PC-3 (cell line): ENCODE results near the gene PNMA6E. TPM values are rescaled to one million over a fixed set of nuclear protein-coding genes. Genes with fewer than 3 reads are reported as not detected.
"Not testable (repeated sequence)": the region's sequence is repeated elsewhere in the genome, so short reads cannot be mapped to it uniquely, and the experiment has no call there.

Experiments
- ATAC-seq: fragments of 200-7000 bp; cut with Tn5 transposase; 2 replicates; pipeline ENCODE4 v1.9.1; 2020; ENCODE audit warnings: mild to moderate bottlenecking, moderate library complexity
- BruUV-seq: library from RNA; stranded (reverse); fragments of 400-500 nt; replicated peaks from 2 replicates; lab custom pipeline; 2021; lab: Mats Ljungman, UMichigan
- CTCF ChIA-PET: fragments of 300-600 bp; sonication (Branson Sonifier 250); formaldehyde crosslinking; loops from one replicate; lab custom pipeline; 2022; ENCODE audit warnings: antibody characterized with exemption; lab: Charles Lee
- POLR2A ChIA-PET: fragments of 300-600 bp; sonication (Branson Sonifier 250); formaldehyde crosslinking; loops from one replicate; lab custom pipeline; 2022; ENCODE audit warnings: antibody characterized with exemption; ENCODE audit not compliant: unreplicated experiment; lab: Charles Lee
- DNase-seq: peaks from one replicate; pipeline ENCODE4 v3.0.0-alpha.2; 2015
- H2AFZ ChIP-seq: fragments of 300-600 bp; sonication (generic); 2 replicates; pipeline ENCODE4 v1.6.0; 2016; ENCODE audit warnings: antibody characterized with exemption, low read length
- H3F3A ChIP-seq: fragments of 300-600 bp; sonication (generic); one replicate; pipeline ENCODE4 v1.6.0; 2017; ENCODE audit warnings: antibody characterized with exemption, low read length, control low read depth, mild to moderate bottlenecking; ENCODE audit not compliant: unreplicated experiment
- H3K27ac ChIP-seq: fragments of 300-600 bp; sonication (generic); 2 replicates; pipeline ENCODE4 v1.5.1; 2016; ENCODE audit warnings: mild to moderate bottlenecking, low read length
- H3K27me3 ChIP-seq: fragments of 300-600 bp; sonication (generic); 2 replicates; pipeline ENCODE4 v1.6.1; 2016; ENCODE audit warnings: low read length, mixed read lengths
- H3K36me3 ChIP-seq: fragments of 300-600 bp; sonication (generic); 2 replicates; pipeline ENCODE4 v1.6.1; 2016; ENCODE audit warnings: low read depth, mixed run types, low read length, mixed read lengths
- H3K4me1 ChIP-seq: fragments of 300-600 bp; sonication (generic); 2 replicates; pipeline ENCODE4 v1.5.1; 2016; ENCODE audit warnings: low read length; ENCODE audit not compliant: insufficient read depth
- H3K4me2 ChIP-seq: fragments of 300-600 bp; sonication (generic); 2 replicates; pipeline ENCODE4 v1.6.0; 2016; ENCODE audit warnings: low read length
- H3K4me3 ChIP-seq: fragments of 300-600 bp; sonication (generic); 2 replicates; pipeline ENCODE4 v1.5.1; 2016; ENCODE audit warnings: mild to moderate bottlenecking, low read length, mixed read lengths
- H3K79me2 ChIP-seq: fragments of 300-600 bp; sonication (generic); 2 replicates; pipeline ENCODE4 v1.6.1; 2017; ENCODE audit warnings: low read length, mixed read lengths
- H3K9ac ChIP-seq: fragments of 300-600 bp; sonication (generic); 2 replicates; pipeline ENCODE4 v1.6.0; 2016; ENCODE audit warnings: mild to moderate bottlenecking, low read length
- H3K9me2 ChIP-seq: fragments of 300-600 bp; sonication (generic); replicated peaks from 2 replicates; pipeline ENCODE4 v1.6.1; 2016; ENCODE audit warnings: mixed run types, low read length, mixed read lengths
- H3K9me3 ChIP-seq: fragments of 300-600 bp; sonication (generic); 2 replicates; pipeline ENCODE4 v1.6.1; 2016; ENCODE audit warnings: low read length, mixed read lengths
- H4K20me1 ChIP-seq: fragments of 300-600 bp; sonication (generic); 2 replicates; pipeline ENCODE4 v1.6.1; 2016; ENCODE audit warnings: low read length, mixed read lengths
- EZH2 ChIP-seq: fragments of 300-600 bp; sonication (generic); IDR thresholded peaks from one replicate; pipeline ENCODE4 v1.6.1; 2017; ENCODE audit warnings: antibody characterized with exemption, mild to moderate bottlenecking, low read length; ENCODE audit not compliant: unreplicated experiment
- EZH2phosphoT487 ChIP-seq: fragments of 300-600 bp; sonication (generic); IDR thresholded peaks from 2 replicates; pipeline ENCODE4 v1.6.1; 2018; ENCODE audit warnings: mild to moderate bottlenecking, antibody characterized with exemption, low read length, borderline replicate concordance
- intact Hi-C: fragments of 100-400 bp; cut with micrococcal nuclease; formaldehyde crosslinking; loops from 2 replicates; pipeline ENCODE4 v1.9.0; 2023
- total RNA-seq: library from RNA; depleted of rRNA; stranded (reverse); fragments of >200 nt; gene quantifications from 2 replicates; pipeline ENCODE4 v1.2.3, GENCODE V29; 2014
- TF ChIP-seq, protein P1 (sequence below): fragments of 300-600 bp; sonication (generic); conservative IDR thresholded peaks from 2 replicates; pipeline ENCODE4 v1.5.1; 2017; ENCODE audit warnings: antibody characterized with exemption, low read depth, mild to moderate bottlenecking, low read length

Gene PNMA6E
- total RNA-seq, 1 experiment from 2014 or later: not detected

DNA sequence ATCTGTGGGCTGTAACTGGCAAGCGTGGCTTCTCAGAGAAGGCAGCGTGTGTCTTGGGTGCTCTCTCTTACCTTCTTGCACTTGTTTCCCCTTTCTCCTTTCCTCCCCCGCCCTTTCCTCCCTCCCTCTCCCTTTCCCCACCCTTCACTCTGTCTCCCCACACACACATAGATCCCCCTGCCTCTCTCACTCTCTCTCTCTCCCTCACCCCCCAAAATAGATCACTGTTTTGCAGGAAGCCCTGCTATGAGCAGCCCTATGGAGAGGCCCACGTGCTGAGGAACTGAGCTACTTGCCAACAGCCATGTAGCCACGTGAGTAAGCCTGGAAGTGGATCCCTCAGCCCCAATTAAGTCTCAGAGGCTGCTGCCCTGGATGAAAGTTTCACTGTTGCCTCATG is 4.3 kb upstream of the PNMA6E start:
- intact Hi-C loops: no loop called here
- H3K36me3 ChIP-seq: no peaks in the 10 kb centered on the region
- H3K4me1 ChIP-seq: no peaks in the 10 kb centered on the region
- peaks cover 24% of the 10 kb centered on the region for H3K27me3 ChIP-seq
- ChIA-PET CTCF (no interaction called here), POLR2A (no interaction called here)
- no peak overlapping the region for H2AFZ ChIP-seq
- no peaks in the 10 kb centered on the region for H4K20me1 ChIP-seq
- BruUV-seq: no TSS peak
- H3K9me3 ChIP-seq: no peaks in the 10 kb centered on the region
- no peaks in the 10 kb centered on the region for H3K9me2 ChIP-seq
- H3K79me2 ChIP-seq: no peaks in the 10 kb centered on the region
- TF ChIP-seq EZH2: no peak
- TF ChIP-seq, protein P1, sequence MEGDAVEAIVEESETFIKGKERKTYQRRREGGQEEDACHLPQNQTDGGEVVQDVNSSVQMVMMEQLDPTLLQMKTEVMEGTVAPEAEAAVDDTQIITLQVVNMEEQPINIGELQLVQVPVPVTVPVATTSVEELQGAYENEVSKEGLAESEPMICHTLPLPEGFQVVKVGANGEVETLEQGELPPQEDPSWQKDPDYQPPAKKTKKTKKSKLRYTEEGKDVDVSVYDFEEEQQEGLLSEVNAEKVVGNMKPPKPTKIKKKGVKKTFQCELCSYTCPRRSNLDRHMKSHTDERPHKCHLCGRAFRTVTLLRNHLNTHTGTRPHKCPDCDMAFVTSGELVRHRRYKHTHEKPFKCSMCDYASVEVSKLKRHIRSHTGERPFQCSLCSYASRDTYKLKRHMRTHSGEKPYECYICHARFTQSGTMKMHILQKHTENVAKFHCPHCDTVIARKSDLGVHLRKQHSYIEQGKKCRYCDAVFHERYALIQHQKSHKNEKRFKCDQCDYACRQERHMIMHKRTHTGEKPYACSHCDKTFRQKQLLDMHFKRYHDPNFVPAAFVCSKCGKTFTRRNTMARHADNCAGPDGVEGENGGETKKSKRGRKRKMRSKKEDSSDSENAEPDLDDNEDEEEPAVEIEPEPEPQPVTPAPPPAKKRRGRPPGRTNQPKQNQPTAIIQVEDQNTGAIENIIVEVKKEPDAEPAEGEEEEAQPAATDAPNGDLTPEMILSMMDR: no peak
- no peak overlapping the region for H3K4me3 ChIP-seq
- H3F3A ChIP-seq: no peaks in the 10 kb centered on the region
- H3K9ac ChIP-seq: no peak overlapping the region
- H3K27ac ChIP-seq: no peak overlapping the region
- no peak for DNase-seq
- no peak overlapping the region for H3K4me2 ChIP-seq
- no peak for ATAC-seq

DNA sequence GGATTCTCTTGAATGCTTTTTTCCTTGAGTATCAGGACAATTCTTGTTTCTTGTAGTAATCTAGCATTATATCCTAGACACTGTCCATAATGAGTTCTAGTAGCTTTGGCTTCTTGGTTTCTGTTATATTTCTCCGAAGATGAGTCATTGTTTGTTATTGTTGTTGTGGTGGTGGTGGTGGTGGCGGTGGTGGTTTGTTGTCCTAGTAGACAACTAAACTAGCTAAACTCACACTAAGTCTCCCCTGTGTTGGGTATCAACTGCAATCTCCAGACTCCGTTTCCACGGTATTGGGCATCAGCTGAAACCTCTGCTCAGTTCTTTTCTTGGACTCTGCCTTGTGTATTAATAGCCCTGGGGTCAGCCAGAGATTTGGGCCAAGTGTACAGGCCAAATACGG is 3.2 kb upstream of the PNMA6E start:
- H3K9ac ChIP-seq, H3K4me2 ChIP-seq, BruUV-seq, intact Hi-C loops, H3K9me3 ChIP-seq, H3K9me2 ChIP-seq, DNase-seq, POLR2A ChIA-PET, CTCF ChIA-PET, H3K4me3 ChIP-seq, H3K79me2 ChIP-seq, H3K27ac ChIP-seq, H3K36me3 ChIP-seq, H3K4me1 ChIP-seq, H2AFZ ChIP-seq, H4K20me1 ChIP-seq, ATAC-seq, H3F3A ChIP-seq: not testable (repeated sequence)
- H3K27me3 ChIP-seq: peaks cover 30% of the 10 kb centered on the region

DNA sequence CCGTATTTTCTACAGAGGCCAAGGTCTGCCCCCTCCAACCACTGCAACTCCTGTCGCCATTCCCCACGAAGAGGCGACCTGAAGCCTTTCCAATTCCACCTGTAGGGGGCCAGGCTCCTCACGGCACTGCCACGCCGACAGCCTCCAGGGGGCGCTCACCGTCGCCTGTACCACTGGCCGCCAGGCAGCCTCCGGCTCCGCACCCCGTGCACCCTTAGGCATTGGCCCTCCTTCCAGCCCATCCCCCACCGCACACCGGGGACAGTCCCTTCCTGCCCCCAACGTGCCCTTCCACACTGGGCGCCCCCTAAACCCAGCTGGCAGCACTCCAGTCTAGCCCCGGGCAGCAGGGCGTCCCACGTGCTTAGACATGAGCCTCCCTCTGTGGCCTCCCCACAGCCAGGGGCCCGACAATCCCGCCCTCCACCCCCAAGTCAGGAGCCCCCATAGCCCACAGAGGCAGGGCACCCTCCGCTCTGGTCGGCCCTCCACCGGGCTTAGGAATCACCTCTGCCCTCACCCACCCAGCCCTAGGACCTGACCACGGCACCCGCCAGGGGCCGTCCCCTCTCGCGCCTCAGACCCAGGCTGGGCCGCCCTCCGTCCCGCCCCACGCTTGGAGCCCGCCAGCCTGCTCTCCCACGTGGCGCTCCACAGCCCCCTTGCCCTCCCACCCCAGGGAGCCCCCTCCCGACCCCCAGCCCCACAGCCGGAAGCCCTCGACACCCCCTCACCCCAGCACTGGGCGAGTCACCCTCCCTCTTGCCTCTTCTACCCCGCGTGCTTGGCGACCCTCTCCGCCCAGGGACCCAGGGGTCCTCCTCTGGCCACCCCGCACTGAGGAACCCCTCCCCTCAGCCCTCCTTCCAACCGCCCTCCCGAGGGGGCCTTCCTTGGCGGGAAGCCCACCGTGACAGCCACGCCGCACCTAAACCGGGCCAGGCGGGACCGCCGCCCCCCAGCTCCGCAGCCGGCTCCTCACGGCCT is 711 bp downstream of the PNMA6E start:
- no TSS peak for BruUV-seq

More for the DNA sequence above, 711 bp downstream of the PNMA6E start:
- Histone ChIP-seq H3F3A (no peaks in the 10 kb centered on the region), H4K20me1 (no peaks in the 10 kb centered on the region), H3K9ac (no peak overlapping the region), H3K79me2 (no peaks in the 10 kb centered on the region), H3K4me3 (no peak overlapping the region), H2AFZ (no peak overlapping the region), H3K27ac (no peak overlapping the region), H3K9me3 (no peaks in the 10 kb centered on the region), H3K4me1 (no peaks in the 10 kb centered on the region), H3K27me3 (peaks cover 21% of the 10 kb centered on the region), H3K4me2 (no peak overlapping the region), H3K9me2 (no peaks in the 10 kb centered on the region), H3K36me3 (no peaks in the 10 kb centered on the region)
- DNase-seq: peak; percentile 49
- TF ChIP-seq, protein P1: peak; percentile 95
- no peak for TF ChIP-seq EZH2
- no peak for TF ChIP-seq EZH2phosphoT487
- intact Hi-C loops: no loop called here
- peak; percentile 50 for ATAC-seq
- POLR2A ChIA-PET: no interaction called here
- CTCF ChIA-PET: no interaction called here
